Fibroblast of mammary gland (primary cell): Measurements from ENCODE around the gene CELF1.
A peak's percentile ranks its signal among the peaks of the same experiment; 100 is the strongest.

Experiments
- DNase-seq: peaks from one replicate; pipeline ENCODE4 v3.0.0-alpha.2; 2010; ENCODE audit warnings: low read depth
- H3K4me3 ChIP-seq: 2 replicates; pipeline ENCODE4 v1.5.1; 2011; ENCODE audit warnings: low read depth, mild to moderate bottlenecking, low read length, moderate library complexity; ENCODE audit not compliant: control insufficient read depth
- TF ChIP-seq, protein P1 (sequence below): conservative IDR thresholded peaks from 2 replicates; pipeline ENCODE4 v1.5.1; 2011; ENCODE audit warnings: low read depth, low read length, inconsistent platforms; ENCODE audit not compliant: control insufficient read depth, insufficient read depth

Gene CELF1

DNA sequence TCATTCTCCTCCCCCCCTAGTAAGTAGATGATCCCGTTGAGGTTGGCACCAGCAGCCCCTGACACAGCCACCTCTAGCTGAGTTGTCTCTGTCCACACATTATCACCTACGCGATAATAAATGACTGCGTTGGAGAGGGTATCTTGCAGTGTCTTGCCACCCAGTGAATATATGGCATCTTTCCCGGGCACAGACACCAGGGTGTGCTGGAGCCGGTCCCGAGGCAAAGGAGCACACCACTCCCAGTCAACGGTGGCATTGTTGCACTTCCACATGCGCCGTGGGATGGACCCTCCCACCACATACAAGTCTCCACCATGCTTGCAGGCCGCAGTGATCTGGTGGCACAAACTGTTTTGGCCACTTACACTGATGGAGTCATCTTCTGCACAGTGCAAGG is 20.4 kb upstream of the CELF1 start:
- H3K4me3 ChIP-seq = no peak overlapping the region
- DNase-seq = no peak
- TF ChIP-seq, protein P1, sequence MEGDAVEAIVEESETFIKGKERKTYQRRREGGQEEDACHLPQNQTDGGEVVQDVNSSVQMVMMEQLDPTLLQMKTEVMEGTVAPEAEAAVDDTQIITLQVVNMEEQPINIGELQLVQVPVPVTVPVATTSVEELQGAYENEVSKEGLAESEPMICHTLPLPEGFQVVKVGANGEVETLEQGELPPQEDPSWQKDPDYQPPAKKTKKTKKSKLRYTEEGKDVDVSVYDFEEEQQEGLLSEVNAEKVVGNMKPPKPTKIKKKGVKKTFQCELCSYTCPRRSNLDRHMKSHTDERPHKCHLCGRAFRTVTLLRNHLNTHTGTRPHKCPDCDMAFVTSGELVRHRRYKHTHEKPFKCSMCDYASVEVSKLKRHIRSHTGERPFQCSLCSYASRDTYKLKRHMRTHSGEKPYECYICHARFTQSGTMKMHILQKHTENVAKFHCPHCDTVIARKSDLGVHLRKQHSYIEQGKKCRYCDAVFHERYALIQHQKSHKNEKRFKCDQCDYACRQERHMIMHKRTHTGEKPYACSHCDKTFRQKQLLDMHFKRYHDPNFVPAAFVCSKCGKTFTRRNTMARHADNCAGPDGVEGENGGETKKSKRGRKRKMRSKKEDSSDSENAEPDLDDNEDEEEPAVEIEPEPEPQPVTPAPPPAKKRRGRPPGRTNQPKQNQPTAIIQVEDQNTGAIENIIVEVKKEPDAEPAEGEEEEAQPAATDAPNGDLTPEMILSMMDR = no peak

GRCh38 chr11:47572715-47573255 is 19.9 kb upstream of the CELF1 start:
- TF ChIP-seq, protein P1 = no peak
- DNase-seq = peak; percentile 57
- no peak overlapping the region for H3K4me3 ChIP-seq

DNA sequence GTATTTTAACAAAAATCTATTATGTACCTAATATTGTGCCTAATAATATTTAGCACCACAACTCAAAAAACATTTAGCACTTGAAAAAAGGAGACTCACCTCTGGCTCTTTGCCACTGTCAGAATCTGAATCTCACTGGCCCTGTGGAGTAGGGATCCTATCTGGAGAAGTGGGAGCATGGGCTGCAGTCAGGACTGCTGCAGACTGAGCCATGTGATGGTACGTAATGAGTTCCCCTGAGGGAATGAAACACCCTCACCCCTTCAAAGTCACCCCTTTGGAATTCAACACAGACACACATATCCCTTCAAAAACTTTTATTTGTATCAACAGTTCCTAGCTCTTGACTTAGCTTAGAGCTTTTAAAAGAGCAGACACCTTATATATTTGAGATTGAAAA is 19.0 kb upstream of the CELF1 start:
- H3K4me3 ChIP-seq = no peak overlapping the region
- peak; percentile 78 for DNase-seq
- TF ChIP-seq, protein P1 = no peak

GRCh38 chr11:47571357-47571729 is 18.4 kb upstream of the CELF1 start:
- TF ChIP-seq, protein P1 = no peak
- DNase-seq = no peak
- no peak overlapping the region for H3K4me3 ChIP-seq

GRCh38 chr11:47570651-47571356 is 17.9 kb upstream of the CELF1 start:
- no peak overlapping the region for H3K4me3 ChIP-seq
- TF ChIP-seq, protein P1 = no peak
- DNase-seq = no peak

DNA sequence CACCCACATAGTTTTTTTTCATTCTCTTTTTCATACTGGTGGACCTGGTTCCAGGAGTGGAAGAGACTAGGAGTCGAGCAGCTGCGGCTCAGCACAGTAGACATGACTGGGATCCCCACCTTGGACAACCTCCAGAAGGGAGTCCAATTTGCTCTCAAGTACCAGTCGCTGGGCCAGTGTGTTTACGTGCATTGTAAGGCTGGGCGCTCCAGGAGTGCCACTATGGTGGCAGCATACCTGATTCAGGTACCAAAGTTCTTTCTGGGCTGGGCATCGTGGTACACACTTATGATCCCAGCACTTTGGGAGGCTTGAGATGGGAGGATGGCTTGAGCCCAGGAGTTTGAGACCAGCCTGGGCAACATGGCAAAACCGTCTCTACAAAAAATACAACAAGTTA is 16.7 kb upstream of the CELF1 start:
- TF ChIP-seq, protein P1 = no peak
- DNase-seq = no peak
- no peak overlapping the region for H3K4me3 ChIP-seq
